NCI-H446 treated with DMSO at 0.1 percent for 48 hours (cell line): Measurements from ENCODE around the gene HECW1.

Source experiments
- DNase-seq: peaks from one replicate; lab custom pipeline; 2025; lab: John Stamatoyannopoulos, UW

The HECW1 gene

DNA sequence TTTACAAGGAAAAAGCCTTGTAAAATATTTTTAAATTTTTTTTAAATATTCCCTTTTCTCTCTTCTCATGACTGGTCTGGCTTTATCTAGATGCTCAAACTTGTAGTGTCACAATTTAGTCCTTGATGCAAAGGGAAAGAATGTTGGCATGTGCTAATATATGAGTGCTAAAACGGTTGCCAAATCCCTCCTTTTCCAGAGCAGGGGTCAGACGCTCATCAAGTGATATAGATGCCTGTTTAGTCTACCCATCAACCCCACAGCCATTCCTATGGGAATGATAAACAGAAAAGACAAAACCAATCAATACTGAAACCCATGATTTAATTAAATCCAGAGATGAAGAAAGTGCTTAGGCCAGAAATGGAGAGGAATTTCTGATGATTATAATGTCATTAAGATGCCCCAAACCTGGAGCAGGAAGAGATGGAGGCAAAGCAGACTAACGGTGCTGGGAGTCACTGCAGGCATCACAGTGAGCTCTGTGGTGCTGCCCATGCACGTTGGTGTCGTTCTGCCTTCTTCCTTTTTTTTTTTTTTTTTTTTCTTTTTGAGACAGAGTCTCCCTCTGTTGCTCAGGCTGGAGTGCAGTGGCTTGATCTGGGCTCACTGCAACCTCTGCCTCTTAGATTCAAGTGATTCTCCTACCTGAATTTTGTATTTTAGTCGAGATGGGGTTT, 260.4 kb downstream of the HECW1 start:
- DNase-seq: no peak

DNA sequence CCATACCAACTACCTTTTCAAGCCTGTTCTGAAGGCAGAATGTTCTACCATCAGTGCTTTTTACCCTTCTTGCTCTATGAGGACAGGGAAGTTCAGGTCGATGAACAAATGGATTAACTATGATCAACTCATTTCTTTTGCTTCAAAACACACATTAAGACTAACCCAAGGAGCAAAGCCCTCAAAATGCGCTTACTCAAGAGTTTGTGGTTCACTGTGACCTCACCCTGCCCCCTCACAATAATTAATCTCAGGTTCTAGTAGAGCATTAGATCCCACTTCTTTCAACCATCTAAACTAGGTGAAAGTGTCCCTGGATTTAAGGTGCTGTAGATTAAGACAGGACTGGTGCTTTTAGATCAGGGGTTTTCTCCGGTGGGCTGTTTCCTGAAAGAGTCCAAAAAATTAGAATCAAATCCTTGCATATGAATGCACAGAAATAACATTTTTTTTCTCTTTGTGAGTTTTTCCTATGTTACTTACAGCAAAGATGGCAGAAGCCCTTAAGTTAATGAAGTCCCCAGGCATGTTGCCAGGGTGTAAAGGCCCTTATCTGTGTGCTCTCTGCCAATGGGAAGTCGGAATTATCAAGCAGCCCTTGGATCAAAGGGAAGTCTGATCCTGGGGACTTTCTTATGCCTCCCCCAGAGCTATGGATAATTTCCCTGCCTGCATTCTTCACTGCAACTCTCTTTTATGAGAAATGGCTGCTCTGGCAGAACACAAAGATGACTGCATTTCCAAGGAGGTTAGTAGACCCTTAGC, 264.9 kb downstream of the HECW1 start:
- no peak for DNase-seq

DNA sequence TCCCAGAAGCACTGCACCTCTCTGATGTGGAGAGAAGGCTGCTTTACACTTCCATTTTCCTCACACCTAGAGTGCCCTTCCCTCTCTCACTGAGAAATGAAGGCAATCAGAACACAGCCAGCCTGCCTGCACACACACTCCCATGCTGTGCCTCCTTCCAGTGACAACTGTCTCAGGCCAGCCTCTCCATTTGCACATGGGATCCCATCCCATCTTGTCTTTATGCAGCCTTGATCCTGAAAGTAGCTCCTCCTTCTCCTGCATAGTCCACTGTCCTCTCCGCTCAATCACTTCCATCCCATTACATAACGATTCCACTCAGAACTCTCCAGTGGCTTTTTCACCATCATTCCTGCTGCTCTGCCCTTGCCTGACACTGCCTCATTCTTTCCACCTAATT, 266.8 kb downstream of the HECW1 start:
- no peak for DNase-seq

GRCh38 chr7:43384616-43385308, 272.3 kb downstream of the HECW1 start:
- no peak for DNase-seq

DNA sequence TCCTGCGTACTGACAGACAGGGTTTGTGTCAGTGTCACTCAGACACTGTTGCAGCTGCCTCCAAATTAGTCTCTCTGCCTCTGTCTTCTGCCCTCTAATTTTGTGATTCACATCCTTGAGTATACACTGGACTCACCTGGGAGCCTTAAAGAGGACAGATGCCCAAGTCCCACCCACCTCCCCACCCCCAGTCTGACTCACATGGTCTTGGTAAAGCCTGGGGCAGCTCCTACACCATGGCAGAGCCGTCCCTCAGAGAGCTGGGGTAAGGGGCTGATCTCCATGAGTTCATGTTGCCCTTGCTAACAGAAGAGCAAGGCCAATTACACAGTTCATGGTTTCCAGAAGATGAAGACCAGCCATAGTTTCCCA, 272.8 kb downstream of the HECW1 start:
- DNase-seq: no peak

DNA sequence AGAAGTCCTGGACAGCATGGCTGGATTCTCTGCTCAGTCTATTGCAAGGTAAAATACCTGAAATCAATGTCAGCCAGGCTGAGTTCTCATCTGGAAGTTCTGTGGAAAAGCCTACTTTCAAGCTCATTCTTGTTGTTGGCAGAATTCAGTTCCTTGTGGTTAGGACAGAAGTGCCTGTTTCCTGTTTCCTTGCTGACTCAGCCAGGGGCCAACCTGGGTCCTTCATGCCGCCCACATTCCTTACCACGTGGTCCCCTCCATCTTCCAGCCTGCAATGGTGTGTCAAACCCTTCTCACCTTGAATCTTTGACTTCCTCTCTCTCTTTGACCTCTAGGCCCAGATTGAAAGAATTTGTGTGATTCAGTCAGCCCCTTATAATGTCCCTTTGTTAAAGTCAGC, 273.4 kb downstream of the HECW1 start:
- no peak for DNase-seq

GRCh38 chr7:43387932-43388331, 275.5 kb downstream of the HECW1 start:
- no peak for DNase-seq

DNA sequence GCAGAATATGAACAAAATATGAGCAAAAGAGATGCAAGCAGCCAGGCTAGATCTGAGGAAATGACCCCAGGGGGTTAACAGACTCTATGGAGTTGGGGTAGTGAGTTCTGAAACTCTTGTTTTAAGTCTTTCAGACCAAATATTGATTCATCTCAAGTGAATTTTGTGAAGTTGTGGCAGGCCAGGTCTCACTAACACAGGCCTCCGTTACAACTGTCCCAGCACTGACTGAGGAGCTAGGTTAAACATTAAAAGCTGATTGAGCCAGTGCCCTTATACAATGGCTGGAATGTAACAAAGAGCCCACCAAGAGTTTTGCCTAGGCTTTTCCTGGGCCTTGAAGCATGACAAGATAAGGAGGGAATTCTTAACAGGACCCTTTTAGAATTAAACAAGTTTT, 278.1 kb downstream of the HECW1 start:
- no peak for DNase-seq

GRCh38 chr7:43391518-43391917, 279.1 kb downstream of the HECW1 start:
- DNase-seq: no peak

GRCh38 chr7:43392638-43393330, 280.3 kb downstream of the HECW1 start:
- DNase-seq: no peak

DNA sequence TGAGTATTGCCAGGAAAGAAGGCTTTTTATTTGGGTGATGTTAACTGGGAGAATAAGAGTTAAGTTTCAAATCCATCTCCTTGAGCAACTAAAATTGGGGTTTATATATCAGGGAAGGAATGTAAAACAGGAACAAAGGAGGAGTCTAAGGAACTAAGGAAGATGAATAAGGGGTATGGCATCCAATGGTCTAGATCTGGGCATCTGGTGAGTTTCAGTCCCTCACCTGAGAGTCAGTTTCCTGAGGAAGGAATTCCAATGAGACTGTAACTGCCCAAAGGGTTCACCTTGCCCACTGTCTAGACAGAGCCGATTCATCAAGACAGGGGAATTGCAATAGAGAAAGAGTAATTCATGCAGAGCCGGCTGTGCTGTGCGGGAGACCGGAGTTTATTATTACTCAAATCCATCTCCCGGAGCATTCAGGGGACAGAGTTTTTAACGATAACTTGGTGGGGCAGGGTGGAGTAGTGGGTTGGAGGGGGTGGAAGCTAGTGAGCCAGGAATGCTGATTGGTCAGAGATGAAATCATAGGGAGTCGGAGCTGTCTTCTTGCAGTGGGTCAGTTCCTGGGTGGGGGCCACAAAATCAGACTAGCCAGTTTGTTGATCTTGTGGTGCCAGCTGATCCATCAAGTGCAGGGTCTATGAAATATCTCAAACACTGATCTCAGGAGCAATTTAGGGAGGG, 282.1 kb downstream of the HECW1 start:
- no peak for DNase-seq

- DNase-seq: no peak
These were observed 282.9 kb downstream of the HECW1 start for GRCh38 chr7:43395351-43395750.

- DNase-seq: no peak
These were observed 283.8 kb downstream of the HECW1 start for GRCh38 chr7:43396187-43396740.

DNA sequence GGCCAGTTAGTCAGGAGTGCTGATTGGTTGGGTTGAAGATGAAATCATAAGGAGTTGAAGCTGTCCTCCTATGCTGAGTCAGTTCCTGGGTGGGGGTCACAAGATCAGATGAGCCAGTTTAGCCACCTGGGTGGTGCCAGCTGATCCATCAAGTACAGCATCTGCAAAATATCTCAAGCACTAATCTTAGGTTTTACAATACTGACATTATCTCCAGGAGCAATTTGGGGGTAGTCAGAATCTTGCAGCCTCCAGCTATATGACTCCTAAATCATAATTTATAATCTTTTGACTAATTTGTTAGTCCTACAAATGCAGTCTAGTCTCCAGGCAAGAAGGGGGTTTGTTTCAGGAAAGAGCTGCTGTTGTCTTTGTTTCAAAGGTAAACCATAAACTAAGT, 286.4 kb downstream of the HECW1 start:
- no peak for DNase-seq

GRCh38 chr7:43405948-43406347, 293.5 kb downstream of the HECW1 start:
- no peak for DNase-seq

GRCh38 chr7:43406961-43407360, 294.5 kb downstream of the HECW1 start:
- DNase-seq: no peak

- DNase-seq: no peak
These were observed 296.5 kb downstream of the HECW1 start for GRCh38 chr7:43408981-43409380.

DNA sequence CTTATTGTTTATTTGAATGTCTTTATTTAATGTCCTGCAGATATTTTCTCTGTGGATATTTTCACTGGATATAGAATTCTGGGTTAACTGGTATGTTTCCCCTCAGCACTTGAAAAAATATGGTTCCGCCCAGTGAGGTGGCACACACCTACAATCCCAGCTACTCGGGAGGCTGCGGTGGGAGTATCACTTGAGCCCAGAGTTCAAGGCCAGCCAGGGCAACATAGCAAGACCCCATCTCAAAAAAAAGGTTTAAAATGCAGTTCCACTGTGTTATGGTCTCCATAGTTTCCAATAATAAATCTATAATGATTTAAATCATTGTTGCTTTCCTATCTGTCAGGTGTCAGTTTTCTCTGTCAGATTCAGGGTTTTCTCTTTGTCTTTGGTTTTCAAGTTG, 305.0 kb downstream of the HECW1 start:
- DNase-seq: no peak

GRCh38 chr7:43430411-43430810, 318.0 kb downstream of the HECW1 start:
- no peak for DNase-seq

GRCh38 chr7:43431020-43431595, 318.7 kb downstream of the HECW1 start:
- DNase-seq: no peak

DNA sequence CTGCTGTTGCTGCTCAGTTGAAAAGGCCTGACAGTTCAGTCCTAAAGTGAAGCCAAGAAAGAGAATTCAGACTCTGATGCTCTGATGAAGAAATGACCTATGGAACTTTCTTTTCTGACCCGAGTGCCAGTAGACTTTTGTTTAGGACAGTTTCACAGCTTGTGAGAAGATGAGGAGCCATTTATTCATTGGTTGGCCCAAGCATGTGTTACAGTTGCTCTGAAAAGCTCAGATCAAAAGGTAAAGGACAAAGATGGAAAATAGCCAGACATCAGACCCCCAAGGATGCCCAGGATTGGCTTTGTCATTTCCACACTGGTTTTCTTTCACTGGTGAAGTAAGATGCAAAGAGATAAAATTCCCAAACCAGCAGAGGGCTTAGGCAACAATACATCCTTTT, 321.2 kb downstream of the HECW1 start:
- no peak for DNase-seq
